Mammary epithelial cell (primary cell): ENCODE measurements around the gene IL13.

Experiments used
- CTCF ChIP-seq, 2 donors: IDR thresholded peaks in 1 of 2; conservative IDR thresholded peaks in 1 of 2; 2 replicates each; pipeline ENCODE4 v1.5.1; 2011 to 2012; ENCODE audit warnings: inconsistent platforms in 2 of 2, low read length in 2 of 2, mild to moderate bottlenecking in 2 of 2, control low read depth in 1 of 2, low read depth in 1 of 2; ENCODE audit not compliant: insufficient read depth in 1 of 2; ENCODE audit errors: extremely low read depth in 1 of 2
- EZH2 ChIP-seq: IDR thresholded peaks from 2 replicates; pipeline ENCODE4 v1.6.1; 2012; ENCODE audit warnings: low read length, inconsistent platforms, borderline replicate concordance

DNA sequence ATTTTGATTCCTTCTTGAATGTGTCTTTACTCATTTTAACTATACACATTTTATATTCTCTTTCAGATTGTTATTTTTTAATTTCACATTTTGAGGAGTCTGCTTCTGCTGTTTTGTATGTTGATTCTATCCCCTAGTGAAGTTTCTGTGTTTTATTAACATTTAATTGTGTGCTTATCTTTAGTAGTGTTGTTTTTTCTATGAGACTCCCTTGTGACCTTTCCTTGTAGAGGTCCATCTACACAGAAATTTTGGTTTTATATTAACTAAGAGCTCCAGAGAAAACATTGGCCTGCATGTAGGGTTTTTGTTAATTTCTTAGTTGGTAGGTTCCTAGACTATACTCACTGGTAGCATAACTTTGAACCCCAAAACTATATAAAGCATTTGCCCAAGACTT, 35.4 kb upstream of the IL13 start:
- TF ChIP-seq CTCF (conservative IDR thresholded peaks at IDR 0.05 in 1 of 2, IDR thresholded peaks at IDR 0.05 in 1 of 2; ENCODE audit: extremely low read depth in 1 of 2, insufficient read depth in 1 of 2, low read depth in 1 of 2, low read length in 2 of 2), result no peak
- TF ChIP-seq EZH2, result no peak
